Trophoblast cell (in vitro differentiated cells and primary cell): ENCODE data around the gene UGGT2.
A peak's percentile ranks its signal among the peaks of the same experiment; 100 is the strongest.

ENCODE experiments used
- DNase-seq, 2 donors: peaks; one replicate each; pipeline ENCODE4 v3.0.0-alpha.2; 2016
- H2AFZ ChIP-seq: 2 replicates; pipeline ENCODE4 v1.6.1; 2013; ENCODE audit warnings: low read length, moderate library complexity, mild to moderate bottlenecking; ENCODE audit not compliant: insufficient read depth, poor library complexity
- H2AK5ac ChIP-seq: 2 replicates; pipeline ENCODE4 v1.6.1; 2013; ENCODE audit warnings: mild to moderate bottlenecking, low read length
- H2BK120ac ChIP-seq: 2 replicates; pipeline ENCODE4 v1.6.1; 2013; ENCODE audit warnings: low read length, mild to moderate bottlenecking, moderate library complexity; ENCODE audit not compliant: insufficient read depth, poor library complexity
- H2BK12ac ChIP-seq: 2 replicates; pipeline ENCODE4 v1.6.1; 2013; ENCODE audit warnings: mild to moderate bottlenecking, low read length, moderate library complexity
- H2BK5ac ChIP-seq: 2 replicates; pipeline ENCODE4 v1.6.1; 2013; ENCODE audit warnings: low read length, low read depth, moderate library complexity, mild to moderate bottlenecking; ENCODE audit not compliant: poor library complexity
- H3K14ac ChIP-seq: 2 replicates; pipeline ENCODE4 v1.6.1; 2013; ENCODE audit warnings: mild to moderate bottlenecking, low read length
- H3K18ac ChIP-seq: 2 replicates; pipeline ENCODE4 v1.6.1; 2013; ENCODE audit warnings: mild to moderate bottlenecking, low read length
- H3K23ac ChIP-seq: 2 replicates; pipeline ENCODE4 v1.6.1; 2013; ENCODE audit warnings: low read length
- H3K27ac ChIP-seq: 2 replicates; pipeline ENCODE4 v1.5.1; 2013; ENCODE audit warnings: low read depth, mild to moderate bottlenecking, inconsistent platforms, low read length, moderate library complexity
- H3K27me3 ChIP-seq: 2 replicates; pipeline ENCODE4 v1.6.1; 2013; ENCODE audit warnings: inconsistent platforms, mild to moderate bottlenecking, low read length, moderate library complexity; ENCODE audit not compliant: insufficient read depth
- H3K36me3 ChIP-seq, 2 experiments: 1 replicate in 1 of 2; 2 replicates in 1 of 2; pipeline ENCODE4 v1.6.1; 2013; ENCODE audit warnings: low read length in 2 of 2, mild to moderate bottlenecking in 2 of 2, moderate library complexity in 1 of 2; ENCODE audit not compliant: insufficient read depth in 2 of 2, control insufficient read depth in 1 of 2
- H3K4ac ChIP-seq: 2 replicates; pipeline ENCODE4 v1.6.1; 2013; ENCODE audit warnings: low read depth, mild to moderate bottlenecking, low read length, moderate library complexity
- H3K4me1 ChIP-seq, 2 experiments: 1 replicate in 1 of 2; 2 replicates in 1 of 2; pipeline ENCODE4 v1.6.1; 2013; ENCODE audit warnings: low read length in 2 of 2, mild to moderate bottlenecking in 2 of 2, moderate library complexity in 1 of 2; ENCODE audit not compliant: insufficient read depth in 2 of 2, control insufficient read depth in 1 of 2
- H3K4me2 ChIP-seq: 2 replicates; pipeline ENCODE4 v1.6.1; 2013; ENCODE audit warnings: inconsistent platforms, mild to moderate bottlenecking, low read length, moderate library complexity
- H3K4me3 ChIP-seq: 2 replicates; pipeline ENCODE4 v1.5.1; 2013; ENCODE audit warnings: mild to moderate bottlenecking, low read depth, low read length, inconsistent platforms
- H3K79me1 ChIP-seq: one replicate; pipeline ENCODE4 v1.6.1; 2013; ENCODE audit warnings: low read length
- H3K79me2 ChIP-seq: 2 replicates; pipeline ENCODE4 v1.6.1; 2013; ENCODE audit warnings: low read length, mild to moderate bottlenecking; ENCODE audit not compliant: control insufficient read depth, insufficient read depth, poor library complexity
- H3K9ac ChIP-seq: 2 replicates; pipeline ENCODE4 v1.6.1; 2013; ENCODE audit warnings: mild to moderate bottlenecking, low read length
- H3K9me3 ChIP-seq: 2 replicates; pipeline ENCODE4 v1.6.1; 2013; ENCODE audit warnings: low read depth, mild to moderate bottlenecking, control low read depth, inconsistent platforms, low read length; ENCODE audit not compliant: insufficient read depth
- H4K12ac ChIP-seq: 2 replicates; pipeline ENCODE4 v1.6.1; 2013; ENCODE audit warnings: low read depth, mild to moderate bottlenecking, low read length, moderate library complexity
- H4K8ac ChIP-seq: 2 replicates; pipeline ENCODE4 v1.6.1; 2013; ENCODE audit warnings: low read depth, mild to moderate bottlenecking, low read length, moderate library complexity
- H4K91ac ChIP-seq: one replicate; pipeline ENCODE4 v1.6.1; 2013; ENCODE audit warnings: low read depth, mild to moderate bottlenecking, low read length, moderate library complexity
- whole genome bisulfite sequencing: extraction: QIAGEN DNeasy Blood & Tissue Kit; methylation state at CpG from one replicate; pipeline ENCODE4 v1.1.7; 2013; ENCODE audit warnings: missing lambda C conversion rate; ENCODE audit not compliant: insufficient read length, insufficient coverage; ENCODE audit errors: extremely low coverage; 5-methylcytosine and 5-hydroxymethylcytosine counted together

The UGGT2 gene

DNA sequence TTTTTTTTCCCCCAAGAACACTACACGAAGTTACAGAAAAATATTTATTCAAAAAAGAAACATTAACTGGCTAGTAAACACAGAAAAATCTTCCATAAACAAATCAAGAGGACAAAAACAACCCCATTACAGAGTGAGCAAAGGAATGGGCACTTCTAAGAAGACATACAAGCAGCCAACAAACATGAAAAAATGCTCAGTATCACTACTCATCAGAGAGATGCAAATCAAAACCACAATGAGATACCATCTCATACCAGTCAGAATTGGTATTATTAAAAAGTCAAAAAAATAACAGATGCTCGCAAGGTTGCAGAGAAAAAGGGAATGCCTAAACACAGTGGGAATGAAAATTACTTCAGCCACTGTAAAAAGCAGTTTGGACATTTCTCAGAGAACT is 131.7 kb downstream of the UGGT2 start:
- no peak overlapping the region for H4K12ac ChIP-seq
- no peak overlapping the region for H2AK5ac ChIP-seq
- H3K4me2 ChIP-seq: no peak overlapping the region
- H3K18ac ChIP-seq: no peak overlapping the region
- no peaks in the 10 kb centered on the region for H3K9me3 ChIP-seq
- H3K27me3 ChIP-seq: no peaks in the 10 kb centered on the region
- no peaks in the 10 kb centered on the region for H3K79me1 ChIP-seq
- H4K8ac ChIP-seq: no peak overlapping the region
- no peak overlapping the region for H3K23ac ChIP-seq
- no peak overlapping the region for H3K4ac ChIP-seq
- no CpG with 5 or more reads among the region's 2 CpGs for WGBS
- no peak overlapping the region for H3K9ac ChIP-seq
- H4K91ac ChIP-seq: no peak overlapping the region
- no peak overlapping the region for H2BK5ac ChIP-seq
- H3K36me3 ChIP-seq: no peaks in the 10 kb centered on the region
- H2BK120ac ChIP-seq: no peak overlapping the region
- no peak overlapping the region for H3K14ac ChIP-seq
- H2BK12ac ChIP-seq: no peak overlapping the region
- peaks cover 0 to 3% of the 10 kb centered on the region in 2 experiments for H3K4me1 ChIP-seq
- no peaks in the 10 kb centered on the region for H3K79me2 ChIP-seq
- DNase-seq: peak in 1 of 2 donors; percentile 38
- no peak overlapping the region for H2AFZ ChIP-seq
- H3K27ac ChIP-seq: no peak overlapping the region
- H3K4me3 ChIP-seq: no peak overlapping the region

GRCh38 chr13:95920485-95920884 is 132.7 kb downstream of the UGGT2 start:
- Histone ChIP-seq H3K4me1 (peaks cover 0 to 3% of the 10 kb centered on the region in 2 experiments), H2AK5ac (no peak overlapping the region), H4K91ac (no peak overlapping the region), H3K4ac (no peak overlapping the region), H3K14ac (no peak overlapping the region), H4K12ac (no peak overlapping the region), H2AFZ (no peak overlapping the region), H3K27ac (no peak overlapping the region), H2BK5ac (no peak overlapping the region), H3K79me2 (no peaks in the 10 kb centered on the region), H3K9ac (no peak overlapping the region), H3K23ac (no peak overlapping the region), H3K4me2 (no peak overlapping the region), H3K27me3 (no peaks in the 10 kb centered on the region), H3K18ac (no peak overlapping the region), H4K8ac (no peak overlapping the region), H3K36me3 (peaks cover 0 to 2% of the 10 kb centered on the region in 2 experiments), H3K9me3 (no peaks in the 10 kb centered on the region), H3K79me1 (no peaks in the 10 kb centered on the region), H2BK120ac (no peak overlapping the region), H2BK12ac (no peak overlapping the region), H3K4me3 (no peak overlapping the region)
- WGBS: no CpG with 5 or more reads among the region's 4 CpGs
- DNase-seq: no peak

DNA sequence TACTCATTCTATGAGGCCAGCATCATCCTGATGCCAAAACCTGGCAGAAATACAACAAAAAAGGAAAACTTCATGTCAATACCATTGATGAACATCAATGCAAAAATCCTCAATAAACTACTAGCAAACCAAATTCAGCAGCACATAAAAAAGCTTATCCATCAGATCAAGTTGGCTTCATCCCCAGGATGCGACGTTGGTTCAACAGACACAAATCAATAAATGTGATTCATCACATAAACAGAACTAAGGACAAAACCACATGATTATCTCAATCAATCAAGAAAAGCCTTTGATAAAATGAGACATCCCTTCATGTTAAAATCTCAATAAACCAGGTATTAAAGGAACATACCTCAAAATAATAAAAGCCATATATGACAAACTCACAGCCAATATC is 134.3 kb downstream of the UGGT2 start:
- H2AK5ac ChIP-seq: no peak overlapping the region
- H3K4me1 ChIP-seq: no peaks in the 10 kb centered on the region
- H3K4me3 ChIP-seq: no peak overlapping the region
- no peak overlapping the region for H3K23ac ChIP-seq
- no peaks in the 10 kb centered on the region for H3K9me3 ChIP-seq
- DNase-seq: no peak
- no peak overlapping the region for H4K91ac ChIP-seq
- H4K8ac ChIP-seq: no peak overlapping the region
- H2BK5ac ChIP-seq: no peak overlapping the region
- no peak overlapping the region for H4K12ac ChIP-seq
- no peak overlapping the region for H2BK12ac ChIP-seq
- no peak overlapping the region for H3K9ac ChIP-seq
- H2BK120ac ChIP-seq: no peak overlapping the region
- no peak overlapping the region for H3K18ac ChIP-seq
- H3K14ac ChIP-seq: no peak overlapping the region
- peaks cover 0 to 2% of the 10 kb centered on the region in 2 experiments for H3K36me3 ChIP-seq
- no peak overlapping the region for H2AFZ ChIP-seq
- H3K4ac ChIP-seq: no peak overlapping the region
- H3K27me3 ChIP-seq: no peaks in the 10 kb centered on the region
- no peak overlapping the region for H3K4me2 ChIP-seq
- no peaks in the 10 kb centered on the region for H3K79me1 ChIP-seq
- H3K79me2 ChIP-seq: no peaks in the 10 kb centered on the region
- no peak overlapping the region for H3K27ac ChIP-seq
- no CpG with 5 or more reads among the region's 2 CpGs for WGBS

DNA sequence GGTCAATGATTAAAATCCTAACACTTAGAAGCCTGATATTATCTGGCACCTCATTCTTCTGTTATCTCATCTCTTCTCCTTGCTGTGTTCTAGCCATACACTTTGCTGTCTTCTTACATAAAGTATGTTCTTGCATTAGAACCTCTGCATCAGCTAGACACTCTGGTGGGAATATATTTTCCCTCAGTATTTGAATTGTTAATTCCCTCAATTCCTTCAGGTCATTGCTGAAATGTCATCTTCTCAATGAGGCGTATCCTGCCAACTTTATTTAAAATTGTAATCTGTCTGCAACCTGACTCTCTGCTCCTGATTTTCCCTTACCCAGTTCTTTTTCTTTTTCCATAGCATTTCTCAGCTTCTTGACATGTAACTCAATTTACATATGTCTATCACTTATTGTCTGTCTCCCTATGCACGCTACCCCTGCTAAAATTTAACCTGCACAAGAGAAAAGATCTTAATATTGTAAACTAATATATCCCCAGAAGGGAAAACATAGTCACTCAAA is 138.2 kb downstream of the UGGT2 start:
- Histone ChIP-seq H2AK5ac (no peak overlapping the region), H4K91ac (no peak overlapping the region), H2BK12ac (no peak overlapping the region), H3K36me3 (peaks cover 0 to 2% of the 10 kb centered on the region in 2 experiments), H3K27ac (no peak overlapping the region), H4K12ac (no peak overlapping the region), H2BK120ac (no peak overlapping the region), H3K4ac (no peak overlapping the region), H3K79me2 (no peaks in the 10 kb centered on the region), H2BK5ac (no peak overlapping the region), H3K23ac (no peak overlapping the region), H3K27me3 (no peaks in the 10 kb centered on the region), H3K14ac (no peak overlapping the region), H3K79me1 (no peaks in the 10 kb centered on the region), H3K4me3 (no peak overlapping the region), H3K9ac (no peak overlapping the region), H3K4me2 (no peak overlapping the region), H3K4me1 (no peaks in the 10 kb centered on the region), H3K18ac (no peak overlapping the region), H4K8ac (no peak overlapping the region), H2AFZ (no peak overlapping the region), H3K9me3 (no peaks in the 10 kb centered on the region)
- no CpG with 5 or more reads among the region's 2 CpGs for WGBS
- no peak for DNase-seq
